ENCODE measurements around the gene OPA1.

Gene OPA1

DNA sequence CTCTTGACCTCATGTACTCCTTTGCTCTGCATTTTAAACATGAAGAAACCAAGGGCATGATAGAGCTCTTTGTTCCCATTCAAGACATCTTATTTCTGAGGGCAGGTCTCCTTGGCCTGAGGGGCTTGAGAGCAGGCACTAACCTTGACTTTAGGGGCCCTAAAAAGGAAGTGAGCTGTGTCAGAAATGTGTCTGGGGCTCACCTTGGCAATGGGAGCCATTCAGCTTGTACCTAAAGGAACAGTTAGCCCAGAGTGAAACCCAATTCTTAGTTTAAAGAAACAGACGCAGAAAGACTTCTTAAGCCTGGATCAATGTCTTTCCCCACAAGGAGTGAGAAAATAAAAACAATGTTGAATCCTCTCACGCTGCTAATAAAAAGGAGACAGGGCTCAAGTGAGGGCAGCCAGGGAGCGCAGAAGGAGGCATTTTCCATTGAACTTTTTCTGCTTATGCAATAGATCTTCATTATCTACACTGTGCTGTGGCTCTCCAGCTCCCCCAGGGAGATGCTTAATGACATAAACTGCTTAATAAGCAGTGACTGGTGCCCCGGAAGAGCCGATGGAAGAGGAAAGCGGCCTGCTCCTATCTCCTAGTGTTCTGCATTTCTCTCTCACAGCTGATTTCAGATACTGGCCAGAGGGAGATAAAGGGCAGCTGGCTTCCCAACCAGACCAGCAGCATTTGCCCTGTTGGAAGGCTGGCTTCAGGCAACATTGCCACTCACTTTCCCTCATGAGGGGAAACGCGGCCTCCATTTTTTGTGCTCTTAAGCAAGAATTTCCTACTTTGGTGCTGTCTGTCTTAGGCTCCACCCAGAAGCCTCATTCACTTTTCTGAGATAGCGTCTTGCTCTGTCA lies 152.0 kb downstream of the OPA1 start:
- no peak for DNase-seq

- no peak for DNase-seq
These were observed 153.8 kb downstream of the OPA1 start for GRCh38 chr3:193746832-193747231.
